ENCODE results near the gene ZNF358. TPM values are rescaled to one million over a fixed set of nuclear protein-coding genes. Genes with fewer than 3 reads are reported as not detected.

Gene ZNF358
- total RNA-seq, 2 experiments from 2014 or later: 5.1 to 5.2 TPM

DNA sequence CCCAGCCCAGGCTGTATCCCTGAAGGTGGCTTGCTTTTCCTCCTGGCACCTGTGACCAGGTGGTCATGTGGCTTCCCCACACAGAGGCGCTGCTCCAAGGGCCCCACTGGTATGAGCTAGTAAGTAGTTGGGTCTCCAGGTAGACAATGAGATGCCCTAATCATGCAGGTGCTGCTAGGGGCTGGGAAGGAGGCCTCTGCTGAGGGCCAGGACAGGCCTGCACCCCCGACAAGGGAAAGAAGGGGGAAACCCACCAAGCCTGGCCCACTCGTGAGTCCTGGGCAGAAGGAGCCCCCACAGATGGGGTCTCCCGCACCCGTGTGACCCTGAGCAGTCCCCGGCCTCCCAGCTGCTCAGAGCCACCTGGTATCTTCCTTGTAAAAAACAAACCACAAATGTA, 40.2 kb upstream of the ZNF358 start:
- intact Hi-C loops (cut with DNase I, micrococcal nuclease): no loop called here
- H3K4me3 Mint-ChIP-seq: no peak overlapping the region

DNA sequence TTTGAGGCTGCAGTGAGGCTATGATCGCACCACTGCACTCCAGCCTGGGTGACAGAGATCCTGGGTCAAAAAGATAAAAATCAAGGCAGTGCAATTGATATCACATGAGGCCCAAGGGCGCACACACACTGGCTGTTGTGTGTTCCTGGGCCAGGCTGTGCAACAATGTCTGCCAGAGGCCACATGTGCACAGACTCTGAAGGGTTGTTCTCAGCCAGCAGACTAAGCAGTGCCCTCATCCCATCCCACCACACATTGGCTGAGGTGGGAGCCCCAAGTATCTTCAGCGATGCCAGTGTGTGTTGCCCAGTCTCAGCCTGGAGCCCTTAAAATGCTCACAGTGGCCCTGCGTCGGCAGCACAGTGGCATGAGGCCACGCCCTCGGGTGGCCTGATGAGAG, 39.7 kb upstream of the ZNF358 start:
- H3K36me3 Mint-ChIP-seq (ENCODE audit: low read depth): peaks cover 20% of the 10 kb centered on the region
- Histone ChIP-seq H3K27ac (ENCODE audit: low read depth in 1 of 2, low read length in 2 of 2) (no peak overlapping the region), H3K36me3 (ENCODE audit: insufficient read depth, low read length) (peaks cover 14% of the 10 kb centered on the region), H3K4me3 (ENCODE audit: low read length) (no peak overlapping the region), H3K27me3 (ENCODE audit: control insufficient read depth in 1 of 2, insufficient read depth in 2 of 2, low read length in 2 of 2) (no peaks in the 10 kb centered on the region), H3K9me3 (ENCODE audit: control insufficient read depth in 1 of 2, insufficient read depth in 1 of 2, low read length in 2 of 2) (no peaks in the 10 kb centered on the region), H3K4me1 (ENCODE audit: insufficient read depth, low read length) (no peaks in the 10 kb centered on the region)
- H3K4me3 Mint-ChIP-seq: no peak overlapping the region
- no peaks in the 10 kb centered on the region for H3K4me1 Mint-ChIP-seq (ENCODE audit: low read depth)
- intact Hi-C loops (cut with DNase I, micrococcal nuclease): no loop called here
- ChIA-PET CTCF (no interaction called here), POLR2A (interaction anchor here (0.6 kb wide), 1 partner anchor 345 kb away, joined by 3 read pairs; no protein-coding TSS in a partner anchor)
- peak overlapping the region; percentile 20 for H3K27ac Mint-ChIP-seq
- no peaks in the 10 kb centered on the region for H3K27me3 Mint-ChIP-seq
- ATAC-seq (ENCODE audit: poor library complexity) (no peak), DNase-seq (no peak)
- TF ChIP-seq, protein P1, sequence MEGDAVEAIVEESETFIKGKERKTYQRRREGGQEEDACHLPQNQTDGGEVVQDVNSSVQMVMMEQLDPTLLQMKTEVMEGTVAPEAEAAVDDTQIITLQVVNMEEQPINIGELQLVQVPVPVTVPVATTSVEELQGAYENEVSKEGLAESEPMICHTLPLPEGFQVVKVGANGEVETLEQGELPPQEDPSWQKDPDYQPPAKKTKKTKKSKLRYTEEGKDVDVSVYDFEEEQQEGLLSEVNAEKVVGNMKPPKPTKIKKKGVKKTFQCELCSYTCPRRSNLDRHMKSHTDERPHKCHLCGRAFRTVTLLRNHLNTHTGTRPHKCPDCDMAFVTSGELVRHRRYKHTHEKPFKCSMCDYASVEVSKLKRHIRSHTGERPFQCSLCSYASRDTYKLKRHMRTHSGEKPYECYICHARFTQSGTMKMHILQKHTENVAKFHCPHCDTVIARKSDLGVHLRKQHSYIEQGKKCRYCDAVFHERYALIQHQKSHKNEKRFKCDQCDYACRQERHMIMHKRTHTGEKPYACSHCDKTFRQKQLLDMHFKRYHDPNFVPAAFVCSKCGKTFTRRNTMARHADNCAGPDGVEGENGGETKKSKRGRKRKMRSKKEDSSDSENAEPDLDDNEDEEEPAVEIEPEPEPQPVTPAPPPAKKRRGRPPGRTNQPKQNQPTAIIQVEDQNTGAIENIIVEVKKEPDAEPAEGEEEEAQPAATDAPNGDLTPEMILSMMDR (IDR thresholded peaks at IDR 0.05): no peak
- no peaks in the 10 kb centered on the region for H3K9me3 Mint-ChIP-seq

More for the DNA sequence above, 40.2 kb upstream of the ZNF358 start:
- H3K27me3 ChIP-seq (ENCODE audit: control insufficient read depth in 1 of 2, insufficient read depth in 2 of 2, low read length in 2 of 2): no peaks in the 10 kb centered on the region
- peak overlapping the region; percentile 20 for H3K27ac Mint-ChIP-seq
- H3K27ac ChIP-seq (ENCODE audit: low read depth in 1 of 2, low read length in 2 of 2): no peak overlapping the region
- no peaks in the 10 kb centered on the region for H3K9me3 Mint-ChIP-seq
- H3K36me3 Mint-ChIP-seq (ENCODE audit: low read depth): peaks cover 24% of the 10 kb centered on the region
- ChIA-PET CTCF (no interaction called here), POLR2A (no interaction called here)
- ATAC-seq (ENCODE audit: poor library complexity) (no peak), DNase-seq (no peak)
- H3K4me1 Mint-ChIP-seq (ENCODE audit: low read depth): no peaks in the 10 kb centered on the region
- no peaks in the 10 kb centered on the region for H3K27me3 Mint-ChIP-seq
- peaks cover 19% of the 10 kb centered on the region for H3K36me3 ChIP-seq (ENCODE audit: insufficient read depth, low read length)
- no peaks in the 10 kb centered on the region for H3K4me1 ChIP-seq (ENCODE audit: insufficient read depth, low read length)
- H3K9me3 ChIP-seq (ENCODE audit: control insufficient read depth in 1 of 2, insufficient read depth in 1 of 2, low read length in 2 of 2): no peaks in the 10 kb centered on the region
- TF ChIP-seq, protein P1 (IDR thresholded peaks at IDR 0.05): no peak
- H3K4me3 ChIP-seq (ENCODE audit: low read length): no peak overlapping the region

DNA sequence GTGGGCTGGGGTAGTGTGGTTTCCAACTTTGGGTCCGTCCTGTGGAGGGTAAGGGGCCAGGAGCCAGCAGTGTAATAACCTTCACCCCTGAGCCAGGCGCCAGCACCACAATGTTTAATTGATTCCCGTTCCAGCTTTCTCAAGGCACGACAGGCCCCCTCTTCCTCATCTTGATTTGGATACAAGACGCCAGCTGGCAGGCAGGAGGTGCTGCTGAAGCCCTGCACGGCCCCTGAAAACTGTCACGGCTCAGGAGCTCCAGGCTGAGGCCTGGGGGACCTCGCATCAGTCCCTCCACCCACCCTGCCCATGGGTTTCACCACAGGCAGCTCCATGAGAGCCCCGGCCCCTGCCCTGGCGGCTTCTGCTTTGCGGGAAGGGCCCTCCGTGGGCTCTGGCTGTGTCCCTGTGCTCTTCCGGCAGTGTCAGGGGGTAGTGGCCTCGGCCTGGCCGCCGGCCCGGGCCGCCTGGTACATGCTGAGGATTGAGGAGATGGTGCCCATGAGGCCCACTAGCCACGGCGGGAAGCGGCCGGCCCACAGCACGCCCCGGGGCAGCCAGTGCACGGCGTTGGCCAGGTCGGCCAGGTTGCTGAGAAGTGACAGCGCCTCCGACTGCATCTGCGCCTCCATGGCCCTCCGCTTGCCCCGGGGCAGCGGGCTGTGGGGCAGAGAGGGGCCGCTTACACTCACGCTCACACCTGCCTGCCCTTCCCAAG, 39.0 kb upstream of the ZNF358 start:
- TF ChIP-seq, protein P1 (IDR thresholded peaks at IDR 0.05): no peak
- no peak overlapping the region for H3K27ac ChIP-seq (ENCODE audit: low read depth in 1 of 2, low read length in 2 of 2)
- Mint-ChIP-seq H3K27ac (peak overlapping the region; percentile 20), H3K27me3 (no peaks in the 10 kb centered on the region), H3K36me3 (ENCODE audit: low read depth) (peaks cover 13% of the 10 kb centered on the region), H3K9me3 (no peaks in the 10 kb centered on the region), H3K4me1 (ENCODE audit: low read depth) (no peaks in the 10 kb centered on the region), H3K4me3 (no peak overlapping the region)
- ChIA-PET CTCF (no interaction called here), POLR2A (interaction anchor here (0.6 kb wide), 1 partner anchor 345 kb away, joined by 3 read pairs; no protein-coding TSS in a partner anchor)
- H3K9me3 ChIP-seq (ENCODE audit: control insufficient read depth in 1 of 2, insufficient read depth in 1 of 2, low read length in 2 of 2): no peaks in the 10 kb centered on the region
- H3K36me3 ChIP-seq (ENCODE audit: insufficient read depth, low read length): peaks cover 7% of the 10 kb centered on the region
- H3K4me1 ChIP-seq (ENCODE audit: insufficient read depth, low read length): no peaks in the 10 kb centered on the region
- no peak overlapping the region for H3K4me3 ChIP-seq (ENCODE audit: low read length)
- no peaks in the 10 kb centered on the region for H3K27me3 ChIP-seq (ENCODE audit: control insufficient read depth in 1 of 2, insufficient read depth in 2 of 2, low read length in 2 of 2)
- no peak for ATAC-seq (ENCODE audit: poor library complexity)
- intact Hi-C loops (cut with DNase I, micrococcal nuclease): no loop called here
- DNase-seq: no peak

All from CD4-positive, alpha-beta T cell (primary cell).